GM18508 (cell line): ENCODE results near the gene RNF6.

ENCODE experiments used
- ATAC-seq: cut with Tn5 transposase; IDR thresholded peaks from one replicate; pipeline ENCODE4 v1.9.1; 2021; ENCODE audit warnings: moderate number of reproducible peaks; ENCODE audit not compliant: insufficient read depth, unreplicated experiment

RNF6 gene

GRCh38 chr13:26227166-26227971 lies 5.3 kb upstream of the RNF6 start:
- no peak for ATAC-seq

GRCh38 chr13:26225896-26226617 lies 3.9 kb upstream of the RNF6 start:
- ATAC-seq, result no peak

GRCh38 chr13:26222520-26223046 lies 469 bp upstream of the RNF6 start:
- ATAC-seq, result peak; percentile 49

GRCh38 chr13:26221399-26221720 lies 754 bp downstream of the RNF6 start:
- ATAC-seq, result peak; percentile 10

- ATAC-seq, result no peak
Measured at GRCh38 chr13:26220575-26220974, 1.5 kb downstream of the RNF6 start.

- no peak for ATAC-seq
Measured at GRCh38 chr13:26219726-26220125, 2.4 kb downstream of the RNF6 start.

GRCh38 chr13:26216042-26216441 lies 6.1 kb downstream of the RNF6 start:
- ATAC-seq, result no peak

- no peak for ATAC-seq
Measured at GRCh38 chr13:26213982-26214381, 8.1 kb downstream of the RNF6 start.

GRCh38 chr13:26213345-26213744 lies 8.8 kb downstream of the RNF6 start:
- no peak for ATAC-seq

GRCh38 chr13:26208287-26208686 lies 13.8 kb downstream of the RNF6 start:
- ATAC-seq, result no peak

GRCh38 chr13:26202365-26202972 lies 19.6 kb downstream of the RNF6 start:
- ATAC-seq, result no peak

GRCh38 chr13:26200811-26201210 lies 21.3 kb downstream of the RNF6 start:
- no peak for ATAC-seq

GRCh38 chr13:26198116-26198515 lies 24.0 kb downstream of the RNF6 start:
- no peak for ATAC-seq

GRCh38 chr13:26197298-26197697 lies 24.8 kb downstream of the RNF6 start:
- ATAC-seq, result no peak

GRCh38 chr13:26186995-26187394 lies 35.1 kb downstream of the RNF6 start:
- no peak for ATAC-seq

- ATAC-seq, result peak; percentile 46
Measured at GRCh38 chr13:26186118-26186870, 35.8 kb downstream of the RNF6 start.

GRCh38 chr13:26185720-26186117 lies 36.4 kb downstream of the RNF6 start:
- no peak for ATAC-seq

GRCh38 chr13:26184791-26185250 lies 37.3 kb downstream of the RNF6 start:
- ATAC-seq, result no peak

- no peak for ATAC-seq
Measured at GRCh38 chr13:26183416-26183815, 38.7 kb downstream of the RNF6 start.

GRCh38 chr13:26179344-26179743 lies 42.8 kb downstream of the RNF6 start:
- no peak for ATAC-seq
